ENCODE results near the gene UTP18. TPM values are rescaled to one million over a fixed set of nuclear protein-coding genes. Genes with fewer than 3 reads are reported as not detected.

Gene UTP18
- total and polyA plus RNA-seq, 2 of the 8 experiments (the other 6 are each of a cell fraction or from before 2014, with no cell fraction given) = 17.9 to 85.7 TPM

DNA sequence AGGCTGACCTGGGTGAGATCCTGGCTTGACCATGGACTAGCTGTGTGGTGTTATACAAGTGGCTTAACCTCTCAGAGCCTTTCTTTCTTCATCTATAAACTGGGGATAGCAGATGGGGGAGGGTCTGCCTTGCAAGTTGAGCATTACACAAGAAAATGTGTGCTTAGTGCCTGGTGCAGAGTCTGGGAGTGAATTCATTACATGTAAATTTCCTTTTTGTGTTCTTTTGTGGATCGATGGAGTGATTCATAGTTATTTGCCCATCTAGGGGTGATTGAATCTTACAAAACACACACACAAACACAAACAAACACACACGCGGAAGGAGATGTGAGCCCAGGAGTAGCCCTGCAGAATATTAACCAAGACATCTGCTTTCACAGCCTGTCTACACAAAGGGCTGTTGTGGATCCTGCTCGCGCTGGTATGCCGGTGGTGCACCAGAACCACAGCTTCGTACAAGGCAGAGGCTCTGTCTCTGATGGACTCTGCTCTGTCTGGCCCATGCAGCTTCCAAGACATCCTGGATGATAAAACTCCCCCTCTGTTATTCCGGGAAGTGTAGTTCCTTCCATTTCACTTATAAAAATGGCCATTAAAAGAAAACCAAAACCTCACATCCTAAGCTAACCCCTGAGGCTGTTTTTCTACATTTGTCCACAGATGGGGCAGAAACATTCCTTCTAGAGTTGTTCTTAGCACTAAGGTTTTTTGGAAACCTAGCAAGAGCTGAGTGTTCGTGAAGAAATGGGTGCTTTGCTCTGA lies 86.1 kb downstream of the UTP18 start (continued):
- no peak for TF ChIP-seq SIN3A (conservative IDR thresholded peaks at IDR 0.05 in 1 of 2, IDR thresholded peaks at IDR 0.05 in 1 of 2; ENCODE audit: low read depth in 1 of 2, low read length in 2 of 2)

Other genes starting within 250 kb of the UTP18 start
- 46.0 and 63.8 TPM in 2 replicates for gene SPAG9, start 139.7 kb upstream of the UTP18 start, total RNA-seq (2021; fragmentation: NEBNext Ultra II Directional; extraction: Animal tissue kit (Norgen Biotek cat#: 25700))
- 8.3 and 9.8 TPM in 2 replicates for gene SPAG9, start 139.7 kb upstream of the UTP18 start, polyA plus RNA-seq (2011; rRNA removed)
- gene NME1, start 107.0 kb upstream of the UTP18 start, total RNA-seq (2021; fragmentation: NEBNext Ultra II Directional; extraction: Animal tissue kit (Norgen Biotek cat#: 25700)) = 307 and 310 TPM in 2 replicates
- gene NME1, start 107.0 kb upstream of the UTP18 start, polyA plus RNA-seq (2011; rRNA removed) = 306 and 380 TPM in 2 replicates
- gene NME2, start 94.1 kb upstream of the UTP18 start, total RNA-seq (2021; fragmentation: NEBNext Ultra II Directional; extraction: Animal tissue kit (Norgen Biotek cat#: 25700)) = 801 and 827 TPM in 2 replicates
- 795 and 929 TPM in 2 replicates for gene NME2, start 94.1 kb upstream of the UTP18 start, polyA plus RNA-seq (2011; rRNA removed)
- gene MBTD1, start 497 bp upstream of the UTP18 start, total RNA-seq (2021; fragmentation: NEBNext Ultra II Directional; extraction: Animal tissue kit (Norgen Biotek cat#: 25700)) = 51.4 TPM in 2 replicates
- 10.9 and 20.3 TPM in 2 replicates for gene MBTD1, start 497 bp upstream of the UTP18 start, polyA plus RNA-seq (2011; rRNA removed)